Loucy (cell line): ENCODE data around the gene CROCC.

Experiments
- CTCF ChIP-seq: fragments of 200-600 bp; sonication (generic); conservative IDR thresholded peaks from 2 replicates; pipeline ENCODE4 v1.5.1; 2014; ENCODE audit warnings: mild to moderate bottlenecking, antibody characterized with exemption, low read length
- EZH2phosphoT487 ChIP-seq: fragments of 200-600 bp; IDR thresholded peaks from 2 replicates; pipeline ENCODE4 v1.6.1; 2018; ENCODE audit warnings: antibody characterized with exemption, mild to moderate bottlenecking, moderate library complexity, borderline replicate concordance

GRCh38 chr1:17014671-17015567, 93.2 kb downstream of the CROCC start:
- TF ChIP-seq CTCF = no peak
- no peak for TF ChIP-seq EZH2phosphoT487
